Caki2 (cell line): ENCODE measurements around the gene NMNAT2. TPM values are rescaled to one million over a fixed set of nuclear protein-coding genes. Genes with fewer than 3 reads are reported as not detected.
A peak's percentile ranks its signal among the peaks of the same experiment; 100 is the strongest.
"Not testable (repeated sequence)": the region's sequence is repeated elsewhere in the genome, so short reads cannot be mapped to it uniquely, and the experiment has no call there.

Source experiments
- DNase-seq: peaks from one replicate; pipeline ENCODE4 v3.0.0-alpha.2; 2015; ENCODE audit warnings: low read depth
- in situ Hi-C: cut with HindIII; loops from 2 replicates; pipeline ENCODE4 v1.10.0; 2016; ENCODE audit warnings: low sequenced_read_pairs, low pct_unique_long_range_greater_than_20kb, mixed read lengths
- total RNA-seq: library from RNA; depleted of rRNA; stranded (reverse); fragments of >200 nt; shearing (Covaris generic); gene quantifications from 2 replicates; pipeline ENCODE4 v1.2.3, GENCODE V29; 2014; ENCODE audit warnings: low replicate concordance

NMNAT2 gene
- total RNA-seq, 1 experiment from 2014 or later = 0.24 TPM

GRCh38 chr1:183262628-183263200 is 155.5 kb downstream of the NMNAT2 start:
- no peak for DNase-seq
- in situ Hi-C loops = no loop called here

- in situ Hi-C loops = no loop called here
- no peak for DNase-seq
These were observed 158.3 kb downstream of the NMNAT2 start for GRCh38 chr1:183259924-183260323.

GRCh38 chr1:183255073-183255472 is 163.1 kb downstream of the NMNAT2 start:
- no peak for DNase-seq
- in situ Hi-C loops = no loop called here

- in situ Hi-C loops = no loop called here
- peak; percentile 23 for DNase-seq
These were observed 166.2 kb downstream of the NMNAT2 start for GRCh38 chr1:183251959-183252450.

DNA sequence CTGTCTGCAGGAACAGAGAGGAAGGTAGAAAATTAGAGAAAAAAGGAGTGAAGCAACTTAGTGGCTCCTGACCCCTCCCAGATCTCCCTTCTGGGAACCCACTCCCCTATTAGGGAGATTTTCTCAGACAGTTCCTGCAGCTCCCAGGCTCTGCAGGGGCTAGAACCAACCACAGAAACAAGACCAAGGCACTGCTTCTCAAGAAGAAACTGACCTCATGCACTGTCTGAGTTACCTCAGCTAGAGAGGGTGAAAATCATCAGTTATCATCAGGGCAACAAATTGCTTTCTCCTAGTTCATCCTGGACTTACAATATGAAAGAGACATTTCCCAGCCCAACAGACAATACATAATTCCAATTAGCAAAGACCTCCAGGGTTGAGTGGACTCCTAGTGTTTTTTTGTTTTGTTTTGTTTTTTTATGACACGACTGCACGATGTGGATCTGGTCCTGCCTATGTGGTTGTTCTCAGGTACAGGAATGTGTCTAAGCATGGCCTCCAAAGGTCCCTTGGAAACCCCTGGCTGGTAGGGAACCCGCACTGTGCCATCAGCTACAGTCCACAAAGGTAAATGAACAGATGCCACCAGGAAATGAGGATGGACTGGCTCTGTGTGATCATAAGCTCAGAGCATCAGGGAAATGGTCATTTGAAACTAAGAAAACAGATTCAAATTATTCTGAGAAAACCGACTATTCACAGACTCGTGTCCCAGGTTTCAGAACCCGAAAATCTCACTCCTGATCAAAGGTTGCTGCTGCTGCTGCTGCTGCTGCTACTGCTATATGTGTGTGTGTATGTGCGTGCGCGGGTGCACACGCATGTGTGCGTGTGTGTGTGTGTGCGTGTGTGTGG is 166.8 kb downstream of the NMNAT2 start:
- in situ Hi-C loops = no loop called here
- DNase-seq = no peak

- no peak for DNase-seq
- in situ Hi-C loops = no loop called here
These were observed 168.2 kb downstream of the NMNAT2 start for GRCh38 chr1:183249941-183250452.

- no peak for DNase-seq
- in situ Hi-C loops = no loop called here
These were observed 169.0 kb downstream of the NMNAT2 start for GRCh38 chr1:183248989-183249691.

- no peak for DNase-seq
- in situ Hi-C loops = no loop called here
These were observed 170.2 kb downstream of the NMNAT2 start for GRCh38 chr1:183247931-183248330.

DNA sequence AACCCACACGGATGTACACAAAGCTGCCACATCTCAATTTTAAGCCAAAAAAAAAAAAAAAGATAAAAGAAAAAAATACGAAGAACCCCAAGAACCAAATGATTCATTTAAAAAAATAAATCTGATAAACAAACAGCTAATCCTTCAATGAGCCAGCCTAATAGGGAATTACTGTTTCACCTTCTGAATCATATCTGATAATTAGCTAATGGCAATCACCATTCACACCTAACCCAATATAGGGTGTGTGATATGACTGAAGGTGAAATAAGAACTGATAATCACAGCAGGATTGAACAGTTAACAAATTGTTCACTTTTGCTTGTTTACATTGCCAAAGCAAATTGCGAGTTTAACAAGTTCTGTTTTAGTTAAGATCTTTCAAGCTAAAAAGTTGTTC is 170.7 kb downstream of the NMNAT2 start:
- DNase-seq = no peak
- in situ Hi-C loops = no loop called here

GRCh38 chr1:183247066-183247465 is 171.1 kb downstream of the NMNAT2 start:
- in situ Hi-C loops = no loop called here
- no peak for DNase-seq

DNA sequence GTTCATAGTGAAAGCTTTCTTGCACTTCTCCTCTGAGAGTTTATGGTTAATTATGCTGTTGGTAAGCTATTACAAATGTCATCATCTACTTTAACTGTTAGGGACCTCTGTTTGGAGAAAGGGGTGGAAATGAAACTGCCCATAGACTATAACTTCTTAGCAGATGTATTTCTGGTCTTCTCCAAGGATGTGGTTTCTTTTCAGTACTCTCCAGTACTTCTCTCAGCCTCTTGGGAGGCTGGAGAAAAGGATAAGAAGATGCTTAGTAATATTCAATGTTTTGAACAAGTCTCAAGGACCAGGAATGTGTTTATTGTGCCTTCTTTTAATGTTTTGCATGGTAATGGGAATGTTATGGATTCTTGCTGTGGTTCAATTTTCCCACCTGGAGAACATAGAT is 171.7 kb downstream of the NMNAT2 start:
- in situ Hi-C loops = no loop called here
- no peak for DNase-seq

DNA sequence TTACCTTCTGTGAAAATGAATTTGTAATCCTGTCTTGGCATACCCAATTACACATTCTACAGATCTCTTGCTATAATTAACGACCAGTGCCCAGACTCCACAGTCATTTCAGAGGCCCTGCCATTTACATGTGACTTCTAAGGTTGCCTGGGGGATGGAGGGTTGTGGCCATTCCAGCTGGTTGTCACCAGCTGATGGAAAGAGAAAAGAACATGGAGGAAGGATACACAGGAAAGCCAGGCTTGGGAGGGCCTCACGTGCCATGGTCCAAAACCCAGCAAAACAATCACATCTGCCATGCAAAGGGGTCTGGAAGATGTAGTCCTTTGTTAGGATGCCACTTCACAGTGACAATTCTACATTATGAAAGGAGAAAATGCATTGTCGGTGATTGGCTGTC is 172.8 kb downstream of the NMNAT2 start:
- DNase-seq = no peak
- in situ Hi-C loops = no loop called here

DNA sequence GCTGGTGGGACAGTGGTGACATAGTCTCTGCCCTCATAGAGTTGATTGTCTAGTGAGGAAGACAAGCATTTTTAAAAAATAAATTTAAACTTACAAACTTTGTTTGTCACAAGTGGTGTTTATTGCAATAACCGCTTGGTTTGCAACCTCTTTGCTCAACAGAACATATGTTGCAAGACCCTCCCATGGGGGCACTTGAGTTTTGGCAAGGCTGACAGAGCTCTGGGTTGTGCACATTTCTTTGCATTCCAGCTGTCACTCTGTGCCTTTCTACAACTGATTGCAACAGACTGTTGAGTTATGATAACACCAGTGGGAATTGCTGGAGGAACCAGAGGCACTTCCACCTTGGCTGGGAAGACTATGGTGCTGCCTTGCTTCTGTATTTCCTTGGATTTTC is 173.7 kb downstream of the NMNAT2 start:
- in situ Hi-C loops = no loop called here
- DNase-seq = no peak

DNA sequence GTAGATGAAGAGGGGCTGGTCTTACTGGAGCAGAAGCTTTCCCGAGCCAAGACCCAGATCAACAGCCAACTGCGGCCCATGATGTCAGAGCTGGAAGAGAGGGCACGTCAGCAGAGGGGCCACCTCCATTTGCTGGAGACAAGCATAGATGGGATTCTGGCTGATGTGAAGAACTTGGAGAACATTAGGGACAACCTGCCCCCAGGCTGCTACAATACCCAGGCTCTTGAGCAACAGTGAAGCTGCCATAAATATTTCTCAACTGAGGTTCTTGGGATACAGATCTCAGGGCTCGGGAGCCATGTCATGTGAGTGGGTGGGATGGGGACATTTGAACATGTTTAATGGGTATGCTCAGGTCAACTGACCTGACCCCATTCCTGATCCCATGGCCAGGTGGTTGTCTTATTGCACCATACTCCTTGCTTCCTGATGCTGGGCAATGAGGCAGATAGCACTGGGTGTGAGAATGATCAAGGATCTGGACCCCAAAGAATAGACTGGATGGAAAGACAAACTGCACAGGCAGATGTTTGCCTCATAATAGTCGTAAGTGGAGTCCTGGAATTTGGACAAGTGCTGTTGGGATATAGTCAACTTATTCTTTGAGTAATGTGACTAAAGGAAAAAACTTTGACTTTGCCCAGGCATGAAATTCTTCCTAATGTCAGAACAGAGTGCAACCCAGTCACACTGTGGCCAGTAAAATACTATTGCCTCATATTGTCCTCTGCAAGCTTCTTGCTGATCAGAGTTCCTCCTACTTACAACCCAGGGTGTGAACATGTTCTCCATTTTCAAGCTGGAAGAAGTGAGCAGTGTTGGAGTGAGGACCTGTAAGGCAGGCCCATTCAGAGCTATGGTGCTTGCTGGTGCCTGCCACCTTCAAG is 174.8 kb downstream of the NMNAT2 start:
- DNase-seq = no peak
- in situ Hi-C loops = no loop called here

DNA sequence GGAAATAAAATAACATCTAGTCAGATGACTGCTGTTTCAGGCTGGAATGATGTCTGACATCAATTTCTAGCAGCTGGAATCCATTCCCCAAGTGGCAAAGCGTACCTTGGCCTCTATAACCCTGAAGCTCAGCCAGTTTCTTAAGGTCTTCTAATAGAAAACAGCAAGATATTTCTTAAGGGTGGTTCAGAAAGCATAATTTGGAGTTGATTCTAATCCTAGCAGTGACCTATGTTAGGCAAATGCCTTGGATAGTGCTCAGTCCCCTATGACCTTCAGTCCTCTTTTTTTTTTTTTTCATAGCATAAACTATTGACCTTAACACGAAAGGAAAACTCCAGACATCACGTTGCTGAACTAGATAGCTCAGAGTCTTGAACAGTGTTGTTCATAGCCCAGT is 175.6 kb downstream of the NMNAT2 start:
- in situ Hi-C loops = no loop called here

DNA sequence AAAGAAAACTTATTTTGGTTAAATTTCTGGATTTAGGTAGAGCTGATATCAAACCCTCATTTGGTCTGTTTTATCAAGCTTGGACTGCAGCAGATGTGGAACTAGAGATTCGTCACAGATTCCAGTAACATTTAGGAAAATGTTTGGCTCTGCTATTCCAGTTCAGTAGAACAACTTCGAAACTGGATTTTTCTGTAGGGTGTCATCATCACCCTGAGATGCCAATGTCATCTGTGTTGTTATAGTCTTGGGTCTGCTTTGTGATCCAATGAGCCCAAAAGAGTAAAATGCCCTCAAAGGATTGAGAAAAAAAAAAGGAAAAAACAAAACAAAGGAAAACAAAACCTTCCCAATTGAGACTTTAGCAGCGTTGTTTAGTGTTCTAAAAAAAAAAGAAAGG is 176.7 kb downstream of the NMNAT2 start:
- no peak for DNase-seq
- in situ Hi-C loops = no loop called here

More for the DNA sequence above, 175.6 kb downstream of the NMNAT2 start:
- DNase-seq = no peak

GRCh38 chr1:183240853-183241252 is 177.3 kb downstream of the NMNAT2 start:
- DNase-seq, in situ Hi-C loops: not testable (repeated sequence)

DNA sequence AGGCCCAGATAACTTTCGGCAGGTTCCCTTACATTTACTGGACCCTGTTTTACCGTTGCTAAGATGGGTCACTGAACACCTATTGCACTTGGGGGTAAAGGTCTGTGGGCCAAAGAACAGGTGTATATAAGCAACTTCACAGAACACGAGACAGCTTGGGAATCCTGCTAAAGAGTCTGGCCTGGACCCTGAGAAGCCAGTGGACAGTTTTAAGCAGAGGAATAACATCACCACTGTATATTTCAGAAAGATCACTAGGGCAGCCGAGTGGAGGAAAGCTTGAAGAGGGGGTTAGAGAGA is 177.7 kb downstream of the NMNAT2 start:
- no peak for DNase-seq
- in situ Hi-C loops = no loop called here
